ENCODE measurements around the gene SDK2. TPM values are rescaled to one million over a fixed set of nuclear protein-coding genes. Genes with fewer than 3 reads are reported as not detected.

The SDK2 gene
- total RNA-seq, 1 donor from 2014 or later = 12.3 TPM

DNA sequence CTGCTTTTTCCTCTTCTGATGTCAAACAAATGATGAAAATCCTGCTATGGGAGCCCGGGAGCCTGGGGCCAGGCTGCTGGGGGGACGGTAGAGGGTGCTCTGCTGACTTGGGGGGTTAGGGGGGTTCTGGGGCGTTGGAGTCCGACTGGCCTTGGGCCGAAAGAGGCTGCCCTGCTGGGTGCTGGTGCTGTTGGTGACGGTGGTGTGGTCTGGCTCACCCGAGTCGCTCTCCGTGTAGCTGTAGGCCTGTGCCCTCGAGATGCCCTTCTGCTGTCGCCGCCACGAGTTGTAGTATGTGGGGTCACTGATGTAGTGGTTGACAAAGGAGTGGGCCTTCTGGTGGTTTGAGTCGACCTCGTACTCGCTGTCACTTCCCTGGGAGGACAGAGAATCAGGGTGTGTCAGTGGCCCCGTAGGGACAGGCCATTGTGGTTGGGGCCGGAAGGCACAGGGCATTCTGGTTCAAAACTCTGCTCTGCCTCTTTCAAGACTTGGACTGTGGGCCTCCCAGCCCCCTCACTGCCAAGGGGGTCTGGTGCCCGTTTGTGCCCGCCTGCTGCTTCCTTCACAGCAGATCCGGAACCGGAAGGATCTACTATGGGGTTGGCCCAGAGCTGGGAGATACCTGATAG, 305.6 kb downstream of the SDK2 start:
- Mint-ChIP-seq H3K36me3 (ENCODE audit: unreplicated experiment) (no peaks in the 10 kb centered on the region), H3K27me3 (ENCODE audit: unreplicated experiment) (peaks cover 8% of the 10 kb centered on the region)
- DNase-seq = no peak

DNA sequence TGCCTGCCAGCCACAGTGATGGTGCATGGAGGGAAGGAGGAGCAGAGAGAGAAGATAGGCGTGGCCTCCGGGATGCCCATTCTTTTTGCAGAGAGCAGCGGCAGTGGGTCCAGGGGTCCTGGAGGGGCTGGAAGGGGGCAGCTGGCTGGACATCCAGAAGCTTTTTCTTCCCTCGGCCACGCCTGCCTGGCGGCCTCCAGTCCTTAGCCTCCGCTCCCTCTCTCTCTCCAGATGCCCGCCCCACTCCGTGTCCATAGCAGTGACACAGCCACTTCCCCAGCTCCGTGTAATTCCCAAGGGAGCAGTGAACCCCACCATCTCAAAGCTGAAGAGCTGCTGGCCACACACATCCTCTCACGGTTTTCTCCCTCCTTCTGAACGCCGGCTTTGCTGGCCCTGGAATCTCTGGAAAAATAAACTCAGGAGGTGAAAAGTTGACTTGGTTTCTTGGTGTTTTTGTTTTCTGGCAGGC, 306.2 kb downstream of the SDK2 start:
- Mint-ChIP-seq H3K36me3 (ENCODE audit: unreplicated experiment) (no peaks in the 10 kb centered on the region), H3K27ac (ENCODE audit: unreplicated experiment) (no peak overlapping the region), H3K4me1 (ENCODE audit: low read depth, unreplicated experiment) (peaks cover 48% of the 10 kb centered on the region), H3K9me3 (ENCODE audit: unreplicated experiment) (peaks cover 4% of the 10 kb centered on the region), H3K4me3 (ENCODE audit: unreplicated experiment) (no peak overlapping the region), H3K27me3 (ENCODE audit: unreplicated experiment) (peaks cover 8% of the 10 kb centered on the region)
- no peak for DNase-seq
- TF ChIP-seq, protein P1, sequence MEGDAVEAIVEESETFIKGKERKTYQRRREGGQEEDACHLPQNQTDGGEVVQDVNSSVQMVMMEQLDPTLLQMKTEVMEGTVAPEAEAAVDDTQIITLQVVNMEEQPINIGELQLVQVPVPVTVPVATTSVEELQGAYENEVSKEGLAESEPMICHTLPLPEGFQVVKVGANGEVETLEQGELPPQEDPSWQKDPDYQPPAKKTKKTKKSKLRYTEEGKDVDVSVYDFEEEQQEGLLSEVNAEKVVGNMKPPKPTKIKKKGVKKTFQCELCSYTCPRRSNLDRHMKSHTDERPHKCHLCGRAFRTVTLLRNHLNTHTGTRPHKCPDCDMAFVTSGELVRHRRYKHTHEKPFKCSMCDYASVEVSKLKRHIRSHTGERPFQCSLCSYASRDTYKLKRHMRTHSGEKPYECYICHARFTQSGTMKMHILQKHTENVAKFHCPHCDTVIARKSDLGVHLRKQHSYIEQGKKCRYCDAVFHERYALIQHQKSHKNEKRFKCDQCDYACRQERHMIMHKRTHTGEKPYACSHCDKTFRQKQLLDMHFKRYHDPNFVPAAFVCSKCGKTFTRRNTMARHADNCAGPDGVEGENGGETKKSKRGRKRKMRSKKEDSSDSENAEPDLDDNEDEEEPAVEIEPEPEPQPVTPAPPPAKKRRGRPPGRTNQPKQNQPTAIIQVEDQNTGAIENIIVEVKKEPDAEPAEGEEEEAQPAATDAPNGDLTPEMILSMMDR (IDR thresholded peaks at IDR 0.05; ENCODE audit: partially characterized antibody, unreplicated experiment) = no peak

More for the DNA sequence above, 305.6 kb downstream of the SDK2 start:
- peak overlapping the region; percentile 68 for H3K4me3 Mint-ChIP-seq (ENCODE audit: unreplicated experiment)
- H3K4me1 Mint-ChIP-seq (ENCODE audit: low read depth, unreplicated experiment) = peaks cover 47% of the 10 kb centered on the region
- H3K9me3 Mint-ChIP-seq (ENCODE audit: unreplicated experiment) = peaks cover 7% of the 10 kb centered on the region
- no peak overlapping the region for H3K27ac Mint-ChIP-seq (ENCODE audit: unreplicated experiment)
- TF ChIP-seq, protein P1 (IDR thresholded peaks at IDR 0.05; ENCODE audit: partially characterized antibody, unreplicated experiment) = no peak

DNA sequence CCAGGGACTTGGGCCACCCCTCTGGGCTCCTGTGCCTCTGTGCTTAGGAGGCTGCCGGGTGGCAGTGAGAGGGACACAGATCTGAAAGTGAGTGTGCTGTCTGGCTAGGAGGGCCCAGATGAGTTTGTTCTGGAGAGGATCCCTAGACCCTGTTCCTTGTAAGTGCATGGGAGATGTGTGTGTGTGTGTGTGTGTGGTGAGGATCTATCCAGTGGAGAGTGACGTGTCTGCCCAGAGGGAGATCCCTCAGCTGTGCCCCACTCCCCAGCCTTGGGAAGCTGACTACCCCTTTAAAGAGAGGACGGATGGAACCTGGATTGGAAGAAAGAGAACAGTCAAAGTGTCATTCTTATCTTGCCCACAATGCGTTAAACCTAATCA, 306.9 kb downstream of the SDK2 start:
- H3K4me3 Mint-ChIP-seq (ENCODE audit: unreplicated experiment) = peak overlapping the region; percentile 9
- no peaks in the 10 kb centered on the region for H3K36me3 Mint-ChIP-seq (ENCODE audit: unreplicated experiment)
- H3K9me3 Mint-ChIP-seq (ENCODE audit: unreplicated experiment) = peaks cover 4% of the 10 kb centered on the region
- peaks cover 8% of the 10 kb centered on the region for H3K27me3 Mint-ChIP-seq (ENCODE audit: unreplicated experiment)
- H3K4me1 Mint-ChIP-seq (ENCODE audit: low read depth, unreplicated experiment) = peaks cover 45% of the 10 kb centered on the region
- TF ChIP-seq, protein P1 (IDR thresholded peaks at IDR 0.05; ENCODE audit: partially characterized antibody, unreplicated experiment) = no peak
- peak overlapping the region; percentile 89 for H3K27ac Mint-ChIP-seq (ENCODE audit: unreplicated experiment)
- DNase-seq = no peak

DNA sequence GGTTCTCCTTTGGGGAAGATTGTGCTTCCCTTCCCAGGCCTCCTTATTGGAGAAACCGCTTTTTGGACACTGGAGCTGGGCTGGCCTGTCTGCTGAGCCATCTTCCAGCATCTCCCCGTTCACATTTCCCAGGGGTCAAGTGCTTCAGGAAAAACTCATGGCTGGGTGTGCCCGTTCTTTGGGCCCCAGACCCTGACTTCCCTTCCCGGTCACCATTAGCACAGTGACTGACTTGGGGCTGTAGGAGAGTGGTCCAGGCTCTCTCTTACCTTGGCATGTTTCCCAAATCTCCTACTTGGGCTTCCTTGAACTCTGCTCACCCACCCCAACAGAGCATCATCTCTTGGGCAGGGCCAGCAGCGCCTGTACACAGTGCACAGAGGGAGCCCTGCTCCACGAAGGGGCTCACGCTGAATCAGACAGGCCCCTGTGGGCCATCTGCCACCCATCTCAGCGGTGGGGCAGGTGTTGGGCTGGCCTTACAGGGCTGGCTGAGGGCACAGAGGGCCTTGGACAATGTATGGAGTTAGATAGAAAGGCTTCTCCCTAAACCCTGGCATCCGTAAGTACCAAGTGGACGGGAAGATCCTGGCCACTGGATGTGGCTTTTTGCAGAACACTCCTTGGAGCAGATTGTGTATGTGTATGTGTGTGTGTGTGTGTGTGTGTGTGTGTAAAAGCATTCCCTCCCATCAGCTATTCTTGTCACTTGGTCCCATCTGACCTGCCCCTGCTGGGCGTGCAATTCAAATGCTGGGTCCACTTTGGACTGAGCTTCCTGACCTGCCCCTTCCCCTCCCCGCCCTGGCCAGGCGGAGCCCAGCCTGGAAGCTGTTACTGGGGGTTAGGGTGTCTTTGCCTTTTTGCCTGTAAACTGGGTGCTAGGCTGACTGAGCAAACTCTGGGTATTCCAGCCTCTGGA, 307.6 kb downstream of the SDK2 start:
- Mint-ChIP-seq H3K9me3 (ENCODE audit: unreplicated experiment) (peaks cover 4% of the 10 kb centered on the region), H3K27ac (ENCODE audit: unreplicated experiment) (peak overlapping the region; percentile 89), H3K4me1 (ENCODE audit: low read depth, unreplicated experiment) (peaks cover 43% of the 10 kb centered on the region), H3K36me3 (ENCODE audit: unreplicated experiment) (no peaks in the 10 kb centered on the region), H3K4me3 (ENCODE audit: unreplicated experiment) (peak overlapping the region; percentile 47), H3K27me3 (ENCODE audit: unreplicated experiment) (peaks cover 8% of the 10 kb centered on the region)
- TF ChIP-seq, protein P1 (IDR thresholded peaks at IDR 0.05; ENCODE audit: partially characterized antibody, unreplicated experiment) = no peak
- DNase-seq = no peak

All from glutamatergic neuron (in vitro differentiated cells).